Keratinocyte (primary cell): ENCODE data around the gene VWDE. TPM values are rescaled to one million over a fixed set of nuclear protein-coding genes. Genes with fewer than 3 reads are reported as not detected.

Experiments used
- DNase-seq: peaks from one replicate; pipeline ENCODE4 v3.0.0-alpha.2; 2011; ENCODE audit warnings: low read depth, missing footprints, low spot score
- FAIRE-seq: peaks from 2 replicates; lab custom pipeline; 2011; peaks lifted over from hg19 to GRCh38; lab: Jason Lieb, UNC
- H2AFZ ChIP-seq: 2 replicates; pipeline ENCODE4 v1.6.0; 2012; ENCODE audit warnings: low read length, control low read depth, inconsistent platforms; ENCODE audit not compliant: control insufficient read depth
- H3K27ac ChIP-seq: 2 replicates; pipeline ENCODE4 v1.5.1; 2011; ENCODE audit warnings: low read length; ENCODE audit not compliant: control insufficient read depth, insufficient read depth
- H3K27me3 ChIP-seq: 3 replicates; pipeline ENCODE4 v1.6.0; 2011; ENCODE audit warnings: low read length; ENCODE audit not compliant: control insufficient read depth, insufficient read depth; ENCODE audit errors: extremely low read depth
- H3K36me3 ChIP-seq, 2 experiments: 2 replicates in 1 of 2; 3 replicates in 1 of 2; pipeline ENCODE4 v1.5.1; 2011; ENCODE audit warnings: low read length in 2 of 2, mild to moderate bottlenecking in 1 of 2; ENCODE audit not compliant: control insufficient read depth in 2 of 2, insufficient read depth in 2 of 2; ENCODE audit errors: extremely low read depth in 1 of 2
- H3K4me1 ChIP-seq: 3 replicates; pipeline ENCODE4 v1.5.1; 2011; ENCODE audit warnings: low read length; ENCODE audit not compliant: control insufficient read depth, insufficient read depth; ENCODE audit errors: extremely low read depth
- H3K4me2 ChIP-seq: 3 replicates; pipeline ENCODE4 v1.6.0; 2011; ENCODE audit warnings: low read depth, low read length; ENCODE audit not compliant: control insufficient read depth, insufficient read depth; ENCODE audit errors: extremely low read depth
- H3K4me3 ChIP-seq, 3 experiments: fragments of 200-600 bp in 1 of 3; sonication (generic) in 1 of 3; 2 replicates in 2 of 3; 3 replicates in 1 of 3; pipeline ENCODE4 v1.5.1; 2011 to 2016; ENCODE audit warnings: low read length in 3 of 3, mild to moderate bottlenecking in 3 of 3, control low read depth in 2 of 3, inconsistent platforms in 1 of 3, low read depth in 1 of 3, mixed read lengths in 1 of 3, mixed run types in 1 of 3, moderate library complexity in 1 of 3; ENCODE audit not compliant: control insufficient read depth in 2 of 3, insufficient read depth in 2 of 3; ENCODE audit errors: extremely low read depth in 1 of 3
- H3K79me2 ChIP-seq: 2 replicates; pipeline ENCODE4 v1.6.0; 2012; ENCODE audit warnings: low read length; ENCODE audit not compliant: control insufficient read depth, insufficient read depth
- H3K9ac ChIP-seq: 3 replicates; pipeline ENCODE4 v1.6.0; 2011; ENCODE audit warnings: low read length; ENCODE audit not compliant: control insufficient read depth, insufficient read depth; ENCODE audit errors: extremely low read depth
- H3K9me1 ChIP-seq: 3 replicates; pipeline ENCODE4 v1.6.0; 2011; ENCODE audit warnings: low read length; ENCODE audit not compliant: control insufficient read depth, insufficient read depth; ENCODE audit errors: extremely low read depth
- H3K9me3 ChIP-seq: 2 replicates; pipeline ENCODE4 v1.5.1; 2012; ENCODE audit warnings: low read depth, low read length; ENCODE audit not compliant: control insufficient read depth
- H4K20me1 ChIP-seq: 3 replicates; pipeline ENCODE4 v1.6.0; 2011; ENCODE audit warnings: low read length; ENCODE audit not compliant: control insufficient read depth, insufficient read depth; ENCODE audit errors: extremely low read depth
- CTCF ChIP-seq, 3 experiments: IDR thresholded peaks in 1 of 3; conservative IDR thresholded peaks in 1 of 3; optimal IDR thresholded peaks in 1 of 3; 2 replicates in 2 of 3; 3 replicates in 1 of 3; pipeline versions ENCODE3 to v1.5.1; 2011; ENCODE audit warnings: low read length in 3 of 3, mild to moderate bottlenecking in 3 of 3, moderate library complexity in 2 of 3, control low read depth in 1 of 3, inconsistent platforms in 1 of 3; ENCODE audit not compliant: insufficient read depth in 2 of 3; ENCODE audit errors: extremely low read depth in 1 of 3
- EZH2 ChIP-seq: IDR thresholded peaks from one replicate; pipeline ENCODE4 v1.6.1; 2012; ENCODE audit warnings: inconsistent platforms, mild to moderate bottlenecking, low read length, moderate library complexity
- dilution Hi-C: fragments of 300-500 bp; cut with MboI; formaldehyde crosslinking; loops from one replicate; pipeline ENCODE4 v1.7.0; 2020; ENCODE audit warnings: low sequenced_read_pairs; ENCODE audit not compliant: extremely low pct_ligation_motif_present
- polyA plus RNA-seq, 5 experiments: library from polyadenylated mRNA; depleted of rRNA in 3 of 5; stranded (reverse) in 3 of 5; stranded (forward) in 1 of 5; unstranded in 1 of 5; fragments of >200 nt; gene quantifications; 1 replicate in 1 of 5; 2 replicates in 3 of 5; 3 replicates in 1 of 5; pipeline versions ENCODE4 v1.2.1 to v1.2.3, GENCODE V29; 2011 to 2012; ENCODE audit warnings: missing spikeins in 2 of 5, low read depth in 1 of 5, low replicate concordance in 1 of 5

Gene VWDE
- polyA plus RNA-seq, 1 donor (not counting 4 experiments of a cell fraction or from before 2014, with no cell fraction given) = 0.01 TPM

DNA sequence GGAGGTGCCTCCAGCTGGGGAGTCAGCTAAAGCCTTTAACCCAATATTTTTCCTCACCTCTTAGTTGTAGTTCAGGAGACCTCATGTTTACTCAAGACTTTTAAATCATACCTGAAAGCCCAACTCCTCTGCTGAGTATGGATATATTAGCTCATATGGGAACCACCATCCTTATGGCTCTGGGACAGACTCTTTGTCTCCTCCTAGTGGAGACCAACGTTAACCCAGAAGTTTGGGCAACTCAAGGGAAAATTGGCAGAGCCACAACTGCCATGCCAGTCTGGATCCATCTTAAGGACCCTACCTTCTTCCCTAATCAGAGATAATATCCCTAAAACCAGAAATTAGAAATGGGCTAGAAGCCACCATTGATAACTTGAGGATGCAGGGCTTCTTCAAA, 111.8 kb downstream of the VWDE start:
- Histone ChIP-seq H3K4me3 (no peak overlapping the region), H3K9ac (no peak overlapping the region), H3K36me3 (no peaks in the 10 kb centered on the region), H3K27ac (no peak overlapping the region), H3K79me2 (no peaks in the 10 kb centered on the region), H3K9me1 (no peaks in the 10 kb centered on the region), H3K9me3 (no peaks in the 10 kb centered on the region), H4K20me1 (no peaks in the 10 kb centered on the region), H2AFZ (no peak overlapping the region), H3K27me3 (no peaks in the 10 kb centered on the region), H3K4me2 (no peak overlapping the region), H3K4me1 (no peaks in the 10 kb centered on the region)
- TF ChIP-seq EZH2 (no peak), CTCF (optimal IDR thresholded peaks at IDR 0.05 in 1 of 3, IDR thresholded peaks at IDR 0.05 in 1 of 3, conservative IDR thresholded peaks at IDR 0.05 in 1 of 3; ENCODE audit: extremely low read depth in 1 of 3, insufficient read depth in 2 of 3, low read length in 3 of 3) (peak; percentile 18 to 28 (median 20))
- no peak for FAIRE-seq
- DNase-seq = no peak
- dilution Hi-C loops = no loop called here

GRCh38 chr7:12290761-12291160, 112.9 kb downstream of the VWDE start:
- Histone ChIP-seq H3K9ac (no peak overlapping the region), H3K79me2 (no peaks in the 10 kb centered on the region), H4K20me1 (no peaks in the 10 kb centered on the region), H3K4me2 (no peak overlapping the region), H3K9me1 (no peaks in the 10 kb centered on the region), H2AFZ (no peak overlapping the region), H3K9me3 (no peaks in the 10 kb centered on the region), H3K27ac (no peak overlapping the region), H3K4me1 (no peaks in the 10 kb centered on the region), H3K36me3 (no peaks in the 10 kb centered on the region), H3K4me3 (no peak overlapping the region), H3K27me3 (no peaks in the 10 kb centered on the region)
- DNase-seq (no peak), FAIRE-seq (no peak)
- dilution Hi-C loops = no loop called here
- no peak for TF ChIP-seq CTCF (optimal IDR thresholded peaks at IDR 0.05 in 1 of 3, IDR thresholded peaks at IDR 0.05 in 1 of 3, conservative IDR thresholded peaks at IDR 0.05 in 1 of 3; ENCODE audit: extremely low read depth in 1 of 3, insufficient read depth in 2 of 3, low read length in 3 of 3)
- no peak for TF ChIP-seq EZH2
